Retinal pigment epithelial cell (primary cell): ENCODE results near the gene P2RX7.

Experiments
- DNase-seq: peaks from one replicate; pipeline ENCODE4 v3.0.0-alpha.2; 2010; ENCODE audit warnings: low read depth
- H3K4me3 ChIP-seq: 2 replicates; pipeline ENCODE4 v1.5.1; 2011; ENCODE audit warnings: mild to moderate bottlenecking, low read length, control low read depth, moderate library complexity
- CTCF ChIP-seq: conservative IDR thresholded peaks from 2 replicates; pipeline ENCODE4 v1.5.1; 2011; ENCODE audit warnings: low read depth, low read length, control low read depth, inconsistent platforms

Gene P2RX7

GRCh38 chr12:121088195-121088585 is 44.5 kb upstream of the P2RX7 start:
- no peak for TF ChIP-seq CTCF
- DNase-seq: no peak

GRCh38 chr12:121089031-121089812 is 43.5 kb upstream of the P2RX7 start:
- no peak overlapping the region for H3K4me3 ChIP-seq
- no peak for DNase-seq
- peak; percentile 18 for TF ChIP-seq CTCF

More at GRCh38 chr12:121088195-121088585, 44.5 kb upstream of the P2RX7 start:
- H3K4me3 ChIP-seq: no peak overlapping the region

- no peak for TF ChIP-seq CTCF
- no peak overlapping the region for H3K4me3 ChIP-seq
- DNase-seq: no peak
Observed at GRCh38 chr12:121089813-121090430, 42.8 kb upstream of the P2RX7 start.

GRCh38 chr12:121090586-121091514 is 41.8 kb upstream of the P2RX7 start:
- no peak for DNase-seq
- no peak for TF ChIP-seq CTCF
- H3K4me3 ChIP-seq: no peak overlapping the region

- no peak overlapping the region for H3K4me3 ChIP-seq
- DNase-seq: no peak
- no peak for TF ChIP-seq CTCF
Observed at GRCh38 chr12:121092034-121092433, 40.6 kb upstream of the P2RX7 start.

GRCh38 chr12:121093487-121093891 is 39.2 kb upstream of the P2RX7 start:
- no peak overlapping the region for H3K4me3 ChIP-seq
- no peak for TF ChIP-seq CTCF
- DNase-seq: no peak
